DMS79 (cell line): Measurements from ENCODE around the gene FAM9A.

Experiments used
- DNase-seq: peaks from one replicate; lab custom pipeline; 2025; lab: John Stamatoyannopoulos, UW

The FAM9A gene

DNA sequence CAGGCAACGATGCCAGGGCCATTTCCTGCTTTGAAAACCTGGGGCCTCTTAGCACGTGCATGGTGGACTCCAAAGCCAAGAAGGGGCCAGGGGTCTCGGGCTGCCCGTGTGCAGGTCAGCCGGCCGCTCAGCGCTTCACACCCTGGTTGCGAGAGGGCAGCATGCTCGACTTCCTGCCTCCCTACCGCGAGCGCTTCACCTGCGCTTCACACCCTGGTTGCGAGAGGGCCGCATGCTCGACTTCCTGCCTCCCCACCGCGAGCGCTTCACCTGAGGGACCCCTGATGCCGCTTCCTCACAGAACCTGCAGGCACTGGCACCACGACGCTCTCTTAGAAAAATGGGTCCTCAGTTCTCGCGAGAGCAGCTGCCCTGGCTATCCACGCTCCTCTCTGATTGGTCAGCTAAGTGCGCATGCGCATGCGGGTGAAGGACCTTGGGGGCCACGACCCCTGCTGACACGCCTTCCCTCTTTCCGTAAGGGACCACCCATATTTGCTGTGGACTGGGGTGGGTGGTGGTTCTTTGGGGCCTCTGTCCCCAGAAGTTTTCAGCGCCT is at the start of gene FAM9A:
Gene FAM9A, minus strand, starts transcription at position 343 of the 559 bp plus-strand sequence. CDS start 1,212 bp downstream, outside the sequence.
- no peak for DNase-seq

GRCh38 chrX:8850478-8850877 is 49.3 kb upstream of the FAM9A start:
- no peak for DNase-seq

DNA sequence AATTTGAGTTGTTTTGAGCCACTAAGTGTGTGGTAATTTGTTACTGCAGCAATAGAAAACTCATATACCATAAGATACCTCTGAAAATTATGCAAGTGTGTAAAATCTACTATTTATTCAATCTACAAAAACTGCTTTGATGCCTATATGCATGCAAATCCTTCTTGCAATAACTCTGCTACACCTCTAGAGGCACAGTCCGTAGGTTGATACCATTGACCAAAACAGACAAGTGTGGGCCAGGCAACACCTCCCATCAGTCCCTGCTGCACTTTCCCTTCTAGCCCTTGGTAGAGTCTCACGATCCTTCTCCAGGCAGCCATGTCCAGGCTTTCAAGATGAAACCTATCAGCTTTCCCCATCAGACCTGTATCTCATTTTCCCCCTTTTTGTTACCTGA is 48.8 kb upstream of the FAM9A start:
- DNase-seq = no peak

GRCh38 chrX:8849458-8849857 is 48.3 kb upstream of the FAM9A start:
- DNase-seq = no peak

GRCh38 chrX:8848911-8849310 is 47.7 kb upstream of the FAM9A start:
- DNase-seq = no peak

DNA sequence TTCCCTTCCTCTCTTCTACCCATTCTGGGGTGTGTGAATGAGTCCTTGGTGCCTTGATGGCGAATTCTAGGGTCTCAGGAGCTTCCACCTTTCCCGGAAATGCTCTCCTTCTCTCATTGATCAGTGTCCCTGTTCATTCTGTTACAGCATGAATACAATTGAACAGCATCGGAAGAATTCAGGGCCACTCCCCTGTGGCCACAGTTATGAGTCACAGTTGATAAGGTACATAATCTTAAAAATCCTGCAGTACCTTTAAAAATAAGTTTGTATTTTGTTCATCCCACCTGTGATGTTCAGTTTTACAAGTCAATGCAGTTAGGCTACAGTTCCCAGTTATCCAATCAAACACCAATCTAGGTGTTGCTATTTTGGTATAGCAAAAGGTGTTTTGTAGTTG is 47.3 kb upstream of the FAM9A start:
- DNase-seq = no peak

GRCh38 chrX:8847360-8847759 is 46.2 kb upstream of the FAM9A start:
- no peak for DNase-seq

DNA sequence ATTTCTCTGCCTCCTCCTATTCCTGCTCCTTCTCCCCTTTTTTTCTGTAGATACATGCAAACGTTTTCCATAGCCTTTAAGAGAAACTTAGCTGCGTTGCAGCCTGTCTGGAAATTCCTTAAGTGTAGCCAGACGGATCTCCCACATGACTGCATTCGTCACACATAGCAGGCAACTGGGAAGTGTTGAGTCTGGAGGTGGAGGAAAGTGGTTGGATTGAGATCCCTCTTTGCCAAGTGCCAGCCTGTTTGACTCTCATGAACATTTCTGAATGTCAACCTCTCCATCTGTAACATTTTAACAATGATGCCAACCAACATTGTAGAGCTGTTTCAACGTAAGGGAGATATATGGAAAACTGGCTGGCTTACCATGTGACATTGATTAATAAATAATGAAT is 45.1 kb upstream of the FAM9A start:
- DNase-seq = no peak

DNA sequence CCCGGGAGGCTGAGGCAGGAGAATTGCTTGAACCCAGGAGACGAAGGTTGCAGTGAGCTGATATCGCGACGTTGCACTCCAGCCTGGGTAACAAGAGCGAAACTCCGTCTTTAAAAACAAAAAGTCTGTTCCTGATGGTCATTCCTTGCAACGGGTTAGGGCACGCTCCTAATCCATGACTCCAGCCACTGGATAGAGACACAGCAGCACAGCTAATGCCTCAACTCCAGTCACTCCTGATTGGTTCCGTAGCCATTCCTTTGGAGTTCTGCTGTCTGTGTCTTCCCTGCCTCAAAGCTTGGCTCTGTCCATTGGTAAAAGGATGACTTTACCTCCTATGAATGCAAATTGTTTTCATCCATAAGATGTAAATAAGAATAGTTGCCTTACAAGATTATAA is 44.3 kb upstream of the FAM9A start:
- no peak for DNase-seq

- no peak for DNase-seq
Measured at GRCh38 chrX:8845060-8845459, 43.9 kb upstream of the FAM9A start.

DNA sequence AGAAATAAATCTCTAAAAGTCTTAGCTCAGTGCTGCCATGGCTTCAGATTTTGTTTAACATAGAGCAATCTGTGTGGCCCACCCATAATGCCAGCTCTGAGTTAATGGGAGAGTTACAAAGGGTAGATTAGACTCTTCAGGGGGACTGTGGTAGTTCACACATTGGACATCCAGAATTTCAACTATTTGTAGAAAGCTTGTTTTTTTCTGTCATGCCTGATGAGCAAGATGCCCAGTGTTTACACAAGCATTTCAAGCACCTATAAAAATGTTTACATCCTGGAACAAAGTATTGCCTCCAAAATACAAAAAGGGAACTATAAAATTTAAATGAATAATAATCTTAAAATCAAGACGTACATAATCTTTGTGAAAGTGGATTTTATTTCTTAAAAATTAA is 43.0 kb upstream of the FAM9A start:
- no peak for DNase-seq

GRCh38 chrX:8841911-8842310 is 40.7 kb upstream of the FAM9A start:
- DNase-seq = no peak

DNA sequence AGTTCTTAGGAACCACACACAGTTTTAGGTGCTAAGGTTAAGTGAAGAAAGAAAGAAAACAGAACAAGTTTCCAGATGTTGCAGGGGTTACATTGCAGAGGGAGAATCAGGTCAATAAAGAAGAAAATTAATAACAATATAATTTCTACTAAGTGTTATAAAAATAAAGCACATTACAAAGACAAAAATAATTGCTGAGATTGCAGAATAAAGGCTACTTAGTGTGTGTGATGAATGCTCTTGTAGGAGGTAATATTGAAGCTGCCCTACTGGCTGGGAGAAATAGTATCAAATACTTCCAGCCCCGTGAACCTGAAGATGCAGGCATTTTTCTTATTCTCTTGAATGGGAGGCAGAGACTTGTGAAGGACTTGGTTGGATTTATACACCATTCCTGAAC is 33.2 kb upstream of the FAM9A start:
- no peak for DNase-seq

DNA sequence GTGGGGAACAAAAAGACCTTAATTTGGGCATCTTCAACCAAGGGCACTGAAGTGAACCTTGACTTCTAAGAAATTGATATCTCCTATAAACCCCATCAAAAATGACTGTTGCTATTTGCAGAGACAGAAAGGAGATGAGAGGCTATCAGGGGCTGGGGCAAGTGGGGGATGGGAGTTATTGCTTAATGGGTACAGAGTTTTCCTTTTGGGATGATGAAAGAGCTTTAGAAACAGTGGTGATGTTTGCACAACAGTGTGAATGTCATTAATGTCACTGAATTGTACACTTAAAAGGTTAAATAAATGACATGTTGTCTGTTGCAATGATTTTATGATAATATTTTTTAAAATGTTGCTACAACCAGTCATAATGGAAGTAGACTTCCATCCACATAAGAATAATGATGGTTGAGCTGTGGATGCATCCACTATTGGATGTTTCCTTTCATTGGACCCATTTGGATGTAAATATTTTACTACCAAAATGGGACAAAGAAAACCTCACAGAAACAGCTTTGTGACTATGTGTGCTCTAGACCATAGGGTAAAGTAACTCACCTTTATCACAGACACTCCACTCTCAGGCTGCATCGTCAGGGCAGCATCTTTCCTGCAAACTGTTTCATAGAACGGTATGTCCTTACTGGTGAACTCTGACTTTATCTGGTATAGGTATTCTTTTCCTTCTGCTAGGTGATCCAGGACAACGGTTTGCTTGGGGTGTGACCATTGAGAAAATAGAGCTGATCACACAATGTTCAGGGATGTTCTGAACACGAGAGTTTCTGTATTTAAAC is 31.6 kb upstream of the FAM9A start:
- DNase-seq = no peak

DNA sequence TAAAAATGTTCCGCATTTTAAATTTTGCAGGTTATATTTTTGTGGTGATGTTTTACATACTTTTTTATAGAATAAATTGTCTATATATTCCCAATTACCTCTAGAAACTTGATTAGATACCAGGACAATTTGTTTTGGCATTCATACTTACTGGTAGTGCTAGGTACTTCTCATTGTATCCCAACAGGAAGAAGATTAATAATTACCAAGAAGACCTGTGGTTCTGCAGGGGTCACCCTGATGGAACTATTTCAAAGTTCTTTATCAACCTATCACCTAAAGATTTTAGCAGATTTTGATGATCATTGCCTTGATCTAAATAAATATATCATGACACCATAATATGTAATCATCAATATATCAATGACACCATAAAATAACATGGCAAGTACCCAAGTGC is 22.5 kb upstream of the FAM9A start:
- DNase-seq = no peak

- no peak for DNase-seq
Measured at GRCh38 chrX:8822002-8822401, 20.8 kb upstream of the FAM9A start.

GRCh38 chrX:8820910-8821527 is 19.8 kb upstream of the FAM9A start:
- no peak for DNase-seq

DNA sequence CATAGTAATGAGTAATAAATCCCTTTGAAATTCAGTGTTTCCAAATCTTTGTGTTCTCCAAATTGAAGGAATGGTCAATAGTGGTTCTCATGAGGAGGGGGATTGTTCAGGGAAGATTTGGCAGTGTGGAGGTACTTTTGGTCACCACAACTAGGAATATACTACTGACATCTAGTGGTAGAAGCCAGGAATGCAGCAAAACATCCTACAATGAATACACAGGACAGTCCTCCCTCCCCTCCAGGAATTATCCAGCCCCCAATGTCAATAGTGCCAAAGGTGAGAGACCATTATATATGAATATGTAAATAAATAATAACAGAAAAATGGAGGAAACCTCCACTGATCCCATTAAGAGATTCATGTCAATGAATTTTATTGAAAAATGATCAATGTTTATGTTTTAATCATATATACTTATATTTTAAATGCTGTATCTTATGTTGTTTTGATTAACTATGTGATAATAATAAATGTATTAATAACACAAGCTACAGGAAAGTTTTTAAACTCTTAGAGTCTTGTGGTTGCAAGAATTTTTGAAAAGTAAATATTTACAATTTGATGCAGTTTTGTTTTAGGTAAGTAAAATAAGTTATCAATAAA is 14.4 kb upstream of the FAM9A start:
- DNase-seq = no peak

GRCh38 chrX:8813036-8813435 is 11.9 kb upstream of the FAM9A start:
- DNase-seq = no peak

- DNase-seq = no peak
Measured at GRCh38 chrX:8811611-8812010, 10.4 kb upstream of the FAM9A start.

DNA sequence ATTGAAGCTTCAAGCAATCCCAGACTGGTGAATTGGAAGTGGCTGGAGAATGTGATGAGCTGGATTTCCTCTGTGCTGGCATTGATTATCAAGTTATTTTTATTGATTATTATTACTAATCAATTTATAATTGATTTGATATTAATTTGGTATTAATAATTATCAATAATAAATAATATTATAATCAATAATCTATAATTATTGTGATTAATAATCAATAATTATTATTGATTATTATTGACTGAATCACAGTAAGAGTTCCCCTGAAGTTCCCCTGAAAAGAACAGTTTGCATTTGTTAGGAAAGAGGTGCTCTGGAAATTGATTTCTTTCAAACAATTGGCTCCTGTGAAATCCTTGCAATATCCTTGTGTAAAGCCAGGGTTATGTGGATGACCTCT is 7.5 kb upstream of the FAM9A start:
- DNase-seq = no peak

- no peak for DNase-seq
Measured at GRCh38 chrX:8805974-8806373, 4.8 kb upstream of the FAM9A start.

- DNase-seq = no peak
Measured at GRCh38 chrX:8805046-8805445, 3.9 kb upstream of the FAM9A start.
